Left lung (tissue), 14 donors: ENCODE data around the gene GLUD1. TPM values are rescaled to one million over a fixed set of nuclear protein-coding genes. Genes with fewer than 3 reads are reported as not detected.
"Not testable (repeated sequence)": the region's sequence is repeated elsewhere in the genome, so short reads cannot be mapped to it uniquely, and the experiment has no call there.

ENCODE experiments used
- ATAC-seq: fragments of 200-7000 bp; cut with Tn5 transposase; one replicate; pipeline ENCODE4 v1.9.1; 2020; ENCODE audit warnings: moderate library complexity
- DNase-seq, 4 donors: peaks; one replicate each; pipeline ENCODE4 v3.0.0-alpha.2; 2013 to 2020
- H3K27ac ChIP-seq, 2 donors: fragments of 200-600 bp; sonication (generic) in 1 of 2; one replicate each; pipeline versions ENCODE4 v1.5.0 to v1.8.0; 2020 to 2021
- H3K27me3 ChIP-seq, 2 donors: fragments of 200-600 bp; sonication (generic) in 1 of 2; one replicate each; pipeline versions ENCODE4 v1.5.0 to v1.8.0; 2020 to 2021
- H3K36me3 ChIP-seq, 2 donors: fragments of 200-600 bp; sonication (generic) in 1 of 2; one replicate each; pipeline versions ENCODE4 v1.5.0 to v1.8.0; 2020 to 2021
- H3K4me1 ChIP-seq, 2 donors: fragments of 200-600 bp; one replicate each; pipeline ENCODE4 v1.8.0; 2021
- H3K4me3 ChIP-seq, 2 donors: fragments of 200-600 bp; sonication (generic) in 1 of 2; one replicate each; pipeline versions ENCODE4 v1.5.0 to v1.8.0; 2020 to 2021; ENCODE audit warnings: mild to moderate bottlenecking in 1 of 2
- H3K9me3 ChIP-seq, 2 donors: fragments of 200-600 bp; sonication (generic) in 1 of 2; one replicate each; pipeline versions ENCODE4 v1.5.0 to v1.8.0; 2020 to 2021
- intact Hi-C, 2 donors: fragments of 100-400 bp; cut with DNase I; formaldehyde crosslinking; loops; one replicate each; pipeline versions ENCODE4 v1.11.2 to v1.14.2; 2022
- long read RNA-seq, 12 donors: library from polyadenylated mRNA in 2 of 12; unstranded in 2 of 12; transcript quantifications; one replicate each; pipeline ENCODE4 v2.0.0 and lab custom pipeline, GENCODE V29; 2019 to 2026
- polyA plus RNA-seq, 6 donors: library from polyadenylated mRNA; unstranded; fragments of 120-200 nt; gene quantifications; one replicate each; pipeline ENCODE4 v1.2.1, GENCODE V29; 2013; ENCODE audit not compliant: insufficient read length in 6 of 6
- total RNA-seq, 2 donors: library from RNA; stranded (reverse); fragmentation: NEBNext Ultra II Directional; extraction: Animal tissue kit (Norgen Biotek cat#: 25700); gene quantifications; one replicate each; pipeline ENCODE4 v1.2.1, GENCODE V29; 2021
- TF ChIP-seq, protein P1 (sequence below), 2 donors: fragments of 200-600 bp; sonication (generic) in 1 of 2; IDR thresholded peaks; one replicate each; pipeline versions ENCODE4 v1.5.0 to v1.8.0; 2021; ENCODE audit warnings: antibody characterized with exemption in 2 of 2
- donor health status: DM: no; HTN: yes; CAD: no.
- donor health status: DM: no; HTN: no; CAD: no.

GLUD1 gene
- 100 to 1,000 TPM in 1 of 2 donors, 10 to 100 TPM in 1; 92.2 to 126 TPM for total RNA-seq
- polyA plus RNA-seq: 10 to 100 TPM; 89.0 to 98.1 (median 95.3) TPM
- long read RNA-seq, donor 1, transcript GLUD1-202 (2 exons, 503 nt): minor isoform, 6 of 109 reads
- long read RNA-seq, donor 1, transcript GLUD1-201 (13 exons, 3,039 nt): major isoform, 17 of 109 reads
- long read RNA-seq, donor 1, partial matches to known transcripts: 86 of 109 reads
- long read RNA-seq, donor 1, other reads (novel, unspliced or antisense): 0 of 109 reads
- long read RNA-seq, donor 2, transcript GLUD1-201 (13 exons, 3,039 nt): major isoform, 19 of 56 reads
- long read RNA-seq, donor 2, partial matches to known transcripts: 29 of 56 reads
- long read RNA-seq, donor 2, other reads (novel, unspliced or antisense): 6 of 56 reads
- long read RNA-seq, donor 3, transcript GLUD1-201 (13 exons, 3,039 nt): major isoform, 17 of 19 reads
- long read RNA-seq, donor 3, partial matches to known transcripts: 0 of 19 reads
- long read RNA-seq, donor 3, other reads (novel, unspliced or antisense): 0 of 19 reads
- long read RNA-seq, donor 4, transcript GLUD1-201 (13 exons, 3,039 nt): major isoform, 15 of 23 reads
- long read RNA-seq, donor 4, partial matches to known transcripts: 2 of 23 reads
- long read RNA-seq, donor 4, other reads (novel, unspliced or antisense): 6 of 23 reads
- long read RNA-seq, donor 5, transcript GLUD1-201 (13 exons, 3,039 nt): major isoform, 22 of 106 reads
- long read RNA-seq, donor 5, partial matches to known transcripts: 83 of 106 reads
- long read RNA-seq, donor 5, other reads (novel, unspliced or antisense): 0 of 106 reads
- long read RNA-seq, donor 6, transcript GLUD1-201 (13 exons, 3,039 nt): major isoform, 15 of 40 reads
- long read RNA-seq, donor 6, partial matches to known transcripts: 25 of 40 reads
- long read RNA-seq, donor 6, other reads (novel, unspliced or antisense): 0 of 40 reads
- long read RNA-seq, donor 7, transcript GLUD1-201 (13 exons, 3,039 nt): major isoform, 5 of 10 reads
- long read RNA-seq, donor 7, partial matches to known transcripts: 5 of 10 reads
- long read RNA-seq, donor 7, other reads (novel, unspliced or antisense): 0 of 10 reads
- long read RNA-seq, donor 8, transcript GLUD1-201 (13 exons, 3,039 nt): major isoform, 23 of 47 reads
- long read RNA-seq, donor 8, partial matches to known transcripts: 23 of 47 reads
- long read RNA-seq, donor 8, other reads (novel, unspliced or antisense): 0 of 47 reads
- long read RNA-seq, donor 9: 0 reads
- long read RNA-seq, donor 10, transcript GLUD1-201 (13 exons, 3,039 nt): major isoform, 20 of 28 reads
- long read RNA-seq, donor 10, partial matches to known transcripts: 0 of 28 reads
- long read RNA-seq, donor 10, other reads (novel, unspliced or antisense): 8 of 28 reads
- long read RNA-seq, donor 11, transcript GLUD1-201 (13 exons, 3,039 nt): major isoform, 82 of 342 reads
- long read RNA-seq, donor 11, partial matches to known transcripts: 256 of 342 reads
- long read RNA-seq, donor 11, other reads (novel, unspliced or antisense): 0 of 342 reads
- long read RNA-seq, donor 12, transcript GLUD1-201 (13 exons, 3,039 nt): major isoform, 16 of 27 reads
- long read RNA-seq, donor 12, partial matches to known transcripts: 8 of 27 reads
- long read RNA-seq, donor 12, other reads (novel, unspliced or antisense): 0 of 27 reads

DNA sequence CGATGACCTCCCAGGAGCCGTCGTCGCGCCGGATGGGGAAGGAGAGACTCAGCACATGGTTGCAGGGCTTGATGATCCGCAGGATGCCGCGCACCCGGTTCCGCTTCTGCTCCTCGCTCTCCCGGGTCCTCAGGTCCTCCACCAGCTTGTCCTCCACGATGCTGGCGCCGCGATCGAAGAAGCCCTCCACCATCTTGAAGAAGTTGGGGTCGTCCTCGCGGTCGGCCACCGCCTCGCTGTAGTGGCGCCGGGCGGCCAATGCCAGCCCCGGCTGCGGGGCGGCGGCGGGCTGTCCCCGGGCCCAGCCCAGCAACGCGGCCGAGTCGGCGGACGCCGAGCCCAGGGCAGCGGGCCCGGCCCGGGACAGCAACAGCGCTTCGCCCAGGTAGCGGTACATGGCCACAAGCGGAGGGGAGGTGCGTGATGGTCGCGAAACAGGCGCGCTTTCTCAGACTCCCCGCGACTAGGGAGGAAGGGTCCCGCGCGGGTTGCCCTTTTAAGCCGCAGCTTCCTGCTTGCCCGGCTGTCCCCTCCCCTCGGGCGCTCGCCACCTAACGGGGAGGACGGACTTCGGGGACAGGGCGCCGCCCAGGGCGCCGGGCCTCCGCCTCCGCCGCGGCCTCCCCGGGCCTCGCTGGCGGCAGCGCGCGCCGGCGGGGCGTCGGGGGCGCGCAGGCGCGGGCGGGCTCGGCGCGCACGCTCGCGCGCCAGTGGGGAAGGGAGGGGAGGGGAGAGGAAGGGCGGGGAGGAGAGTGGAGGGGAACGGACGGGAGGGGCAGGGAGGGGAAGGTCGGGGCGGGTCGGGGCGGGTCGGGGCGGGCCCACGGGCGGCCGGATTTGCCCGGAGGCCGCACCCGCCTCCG lies at the start of gene GLUD1, which contains the start of gene SHLD2:
Gene GLUD1 (minus strand): TSS at position 471 of the 863 bp plus-strand sequence. CDS start 74 bp downstream, at position 397.
Gene SHLD2 (plus strand): TSS at position 834 of the 863 bp plus-strand sequence. CDS start 56,149 bp downstream, outside the sequence.
- intact Hi-C loops: no loop called here
- peak; percentile 79 for ATAC-seq
- TF ChIP-seq, protein P1, sequence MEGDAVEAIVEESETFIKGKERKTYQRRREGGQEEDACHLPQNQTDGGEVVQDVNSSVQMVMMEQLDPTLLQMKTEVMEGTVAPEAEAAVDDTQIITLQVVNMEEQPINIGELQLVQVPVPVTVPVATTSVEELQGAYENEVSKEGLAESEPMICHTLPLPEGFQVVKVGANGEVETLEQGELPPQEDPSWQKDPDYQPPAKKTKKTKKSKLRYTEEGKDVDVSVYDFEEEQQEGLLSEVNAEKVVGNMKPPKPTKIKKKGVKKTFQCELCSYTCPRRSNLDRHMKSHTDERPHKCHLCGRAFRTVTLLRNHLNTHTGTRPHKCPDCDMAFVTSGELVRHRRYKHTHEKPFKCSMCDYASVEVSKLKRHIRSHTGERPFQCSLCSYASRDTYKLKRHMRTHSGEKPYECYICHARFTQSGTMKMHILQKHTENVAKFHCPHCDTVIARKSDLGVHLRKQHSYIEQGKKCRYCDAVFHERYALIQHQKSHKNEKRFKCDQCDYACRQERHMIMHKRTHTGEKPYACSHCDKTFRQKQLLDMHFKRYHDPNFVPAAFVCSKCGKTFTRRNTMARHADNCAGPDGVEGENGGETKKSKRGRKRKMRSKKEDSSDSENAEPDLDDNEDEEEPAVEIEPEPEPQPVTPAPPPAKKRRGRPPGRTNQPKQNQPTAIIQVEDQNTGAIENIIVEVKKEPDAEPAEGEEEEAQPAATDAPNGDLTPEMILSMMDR (IDR thresholded peaks at IDR 0.05): peak in 1 of 2 donors; percentile 11

DNA sequence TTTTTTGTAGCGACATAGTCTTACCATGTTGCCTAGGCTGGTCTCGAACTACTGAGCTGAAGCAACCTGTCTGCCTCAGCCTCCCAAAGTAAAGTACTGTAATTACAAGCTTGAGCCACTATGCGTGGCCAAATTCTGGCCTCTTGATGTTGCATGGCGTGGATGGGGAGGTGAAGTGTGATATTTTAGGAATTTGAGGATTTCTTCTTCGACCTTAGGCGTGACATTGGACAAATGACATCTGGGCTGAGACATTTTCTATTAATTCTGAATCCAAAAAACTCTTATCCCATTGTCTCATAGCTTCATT lies 48.4 kb upstream of the GLUD1 start:
- ATAC-seq, H3K27me3 ChIP-seq, H3K9me3 ChIP-seq, H3K4me3 ChIP-seq, H3K4me1 ChIP-seq, H3K27ac ChIP-seq, H3K36me3 ChIP-seq, intact Hi-C loops: not testable (repeated sequence)
- peak in 2 of 4 donors; percentile 1 to 4 for DNase-seq

More for the DNA sequence above, at the start of gene GLUD1, which contains the start of gene SHLD2:
- Histone ChIP-seq H3K4me3 (peak within 1 kb of the TSS; percentile 69 to 73), H3K27me3 (no peaks in the 10 kb centered on the region), H3K4me1 (peaks cover 6 to 52% of the 10 kb centered on the region in 2 donors), H3K36me3 (peaks cover 0 to 17% of the 10 kb centered on the region in 2 donors), H3K9me3 (no peaks in the 10 kb centered on the region), H3K27ac (peak within 1 kb of the TSS; percentile 98)
- peak; percentile 90 to 99 (median 96) for DNase-seq

DNA sequence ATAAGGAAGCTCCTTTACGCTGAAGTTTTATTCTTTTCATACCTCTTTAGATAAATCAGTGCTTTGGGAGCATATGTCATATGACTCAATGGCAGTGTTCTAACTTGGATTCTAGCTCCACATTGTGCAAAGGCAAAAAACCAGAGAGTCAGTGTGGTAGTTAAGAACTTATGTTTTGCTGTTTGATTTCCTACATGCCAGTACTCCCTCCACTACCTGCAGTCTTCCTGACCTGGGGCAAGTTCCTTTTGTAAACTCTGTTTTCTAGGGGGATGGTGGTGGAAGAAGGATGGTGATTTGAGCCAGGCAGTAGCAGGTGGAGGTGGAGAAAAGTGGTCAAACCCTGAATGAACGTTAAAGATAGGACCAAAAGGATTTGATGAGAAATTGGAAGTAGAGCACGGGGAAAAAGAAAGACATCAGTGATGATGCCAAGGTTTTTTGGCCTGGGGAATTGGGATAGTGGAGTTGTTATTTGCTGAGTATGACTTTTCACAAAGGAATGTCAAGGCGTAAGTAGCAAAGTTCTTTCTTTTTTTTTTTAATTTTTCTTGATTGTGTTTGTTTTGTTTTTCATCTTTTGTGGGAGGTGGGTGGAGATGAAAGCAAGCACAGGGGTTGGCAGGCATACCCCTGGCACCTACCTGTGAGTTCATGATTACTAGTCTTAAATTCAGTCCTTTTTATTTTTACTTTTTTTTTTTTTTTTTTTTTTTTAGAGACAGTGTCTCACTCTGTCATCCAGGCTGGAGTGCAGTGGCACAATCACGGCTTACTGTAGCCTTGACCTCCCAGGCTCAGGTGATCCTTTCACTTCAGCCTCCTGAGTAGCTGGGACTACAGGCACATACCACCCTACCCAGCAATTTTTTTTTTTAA lies 47.8 kb upstream of the GLUD1 start:
- intact Hi-C loops, H3K27me3 ChIP-seq, H3K4me3 ChIP-seq, H3K9me3 ChIP-seq, H3K36me3 ChIP-seq, H3K4me1 ChIP-seq, H3K27ac ChIP-seq: not testable (repeated sequence)
- peak; percentile 75 for ATAC-seq
- peak in 2 of 4 donors; percentile 8 to 32 for DNase-seq

DNA sequence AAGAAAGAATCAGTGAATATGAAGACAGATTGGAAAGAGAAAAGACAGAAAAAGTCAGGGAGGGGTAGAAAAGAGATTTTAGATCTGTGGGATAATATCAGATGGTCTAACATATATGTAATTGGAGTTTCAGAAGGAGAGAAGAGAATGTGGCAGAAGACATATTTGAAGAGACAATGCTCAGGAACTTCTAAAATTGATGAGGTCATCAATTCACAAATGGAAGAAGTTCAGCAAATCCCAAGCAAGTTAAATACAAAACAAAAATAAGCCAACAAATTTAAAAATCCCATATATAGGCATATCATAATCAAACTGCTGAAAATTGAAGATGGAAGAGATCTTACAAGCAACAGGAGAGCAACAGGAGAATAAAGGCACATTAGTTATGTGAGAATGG lies 42.8 kb upstream of the GLUD1 start:
- H3K9me3 ChIP-seq: peaks cover 0 to 11% of the 10 kb centered on the region in 2 donors
- H3K36me3 ChIP-seq, H3K4me3 ChIP-seq, intact Hi-C loops, H3K4me1 ChIP-seq, DNase-seq, H3K27me3 ChIP-seq, H3K27ac ChIP-seq, ATAC-seq: not testable (repeated sequence)

DNA sequence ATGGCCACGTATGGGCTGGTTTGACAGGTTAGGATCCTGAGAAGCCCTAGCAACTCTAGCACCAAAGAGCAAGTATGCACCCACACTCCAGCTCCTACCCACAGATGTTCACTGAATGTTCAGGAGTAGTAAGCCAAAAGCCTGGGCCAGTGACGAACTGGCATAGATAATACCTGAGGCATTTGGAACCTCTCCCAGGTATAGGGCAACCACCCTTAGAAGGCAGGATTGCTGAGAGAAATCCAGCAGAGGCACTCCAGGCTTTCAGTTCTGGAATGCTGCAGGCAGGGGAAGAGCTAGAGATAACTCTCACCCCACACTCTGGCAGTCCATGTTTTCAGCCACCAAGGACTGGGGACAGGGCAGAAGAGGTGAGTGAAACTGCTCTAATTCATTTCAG lies 39.8 kb upstream of the GLUD1 start:
- H3K4me1 ChIP-seq, H3K27me3 ChIP-seq, intact Hi-C loops, H3K4me3 ChIP-seq, DNase-seq, H3K36me3 ChIP-seq, H3K27ac ChIP-seq, ATAC-seq: not testable (repeated sequence)
- peaks cover 0 to 11% of the 10 kb centered on the region in 2 donors for H3K9me3 ChIP-seq

DNA sequence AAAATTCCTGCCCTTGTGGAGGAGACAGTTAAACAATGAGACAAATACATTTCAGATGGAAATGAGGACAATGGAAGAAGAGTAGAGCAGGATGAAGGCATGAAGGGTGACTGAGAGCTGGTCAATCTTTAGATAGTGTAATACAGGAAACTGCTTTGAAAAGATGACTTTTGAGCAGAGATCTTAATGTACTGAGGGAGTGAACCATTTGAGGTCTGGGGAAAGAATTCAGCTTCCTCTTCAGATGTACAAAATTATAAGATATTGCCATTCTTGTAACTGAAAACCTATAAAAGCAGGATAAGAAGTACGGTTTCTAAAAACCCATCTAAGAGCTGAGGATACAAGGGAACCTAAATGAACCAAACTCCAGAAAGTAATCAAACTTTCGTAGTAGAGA lies 39.3 kb upstream of the GLUD1 start:
- H3K27me3 ChIP-seq, H3K4me3 ChIP-seq, H3K36me3 ChIP-seq, DNase-seq, H3K27ac ChIP-seq, ATAC-seq, intact Hi-C loops, H3K4me1 ChIP-seq: not testable (repeated sequence)
- peaks cover 0 to 11% of the 10 kb centered on the region in 2 donors for H3K9me3 ChIP-seq

DNA sequence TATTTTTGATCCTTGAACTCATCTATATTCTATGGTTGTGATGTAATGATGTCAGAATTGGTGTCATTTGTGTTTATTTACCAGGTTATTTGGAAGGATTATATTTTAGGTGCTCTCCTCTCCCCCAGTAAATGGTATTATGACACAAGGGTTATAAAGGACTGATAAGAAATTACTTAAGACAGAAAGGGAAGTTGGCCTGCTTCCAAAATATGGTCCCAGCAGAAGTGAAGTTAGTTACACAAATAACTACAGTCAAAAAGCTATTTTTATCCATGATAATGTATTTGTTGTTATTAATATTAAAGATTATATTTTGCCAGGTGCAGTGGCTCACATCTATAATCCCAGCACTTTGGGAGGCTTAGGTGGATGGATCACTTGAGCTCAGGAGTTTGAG lies 37.5 kb upstream of the GLUD1 start:
- H3K27me3 ChIP-seq, H3K9me3 ChIP-seq, H3K36me3 ChIP-seq, ATAC-seq, intact Hi-C loops, H3K4me3 ChIP-seq, H3K4me1 ChIP-seq, H3K27ac ChIP-seq: not testable (repeated sequence)
- peak in 1 of 4 donors; percentile 21 for DNase-seq

DNA sequence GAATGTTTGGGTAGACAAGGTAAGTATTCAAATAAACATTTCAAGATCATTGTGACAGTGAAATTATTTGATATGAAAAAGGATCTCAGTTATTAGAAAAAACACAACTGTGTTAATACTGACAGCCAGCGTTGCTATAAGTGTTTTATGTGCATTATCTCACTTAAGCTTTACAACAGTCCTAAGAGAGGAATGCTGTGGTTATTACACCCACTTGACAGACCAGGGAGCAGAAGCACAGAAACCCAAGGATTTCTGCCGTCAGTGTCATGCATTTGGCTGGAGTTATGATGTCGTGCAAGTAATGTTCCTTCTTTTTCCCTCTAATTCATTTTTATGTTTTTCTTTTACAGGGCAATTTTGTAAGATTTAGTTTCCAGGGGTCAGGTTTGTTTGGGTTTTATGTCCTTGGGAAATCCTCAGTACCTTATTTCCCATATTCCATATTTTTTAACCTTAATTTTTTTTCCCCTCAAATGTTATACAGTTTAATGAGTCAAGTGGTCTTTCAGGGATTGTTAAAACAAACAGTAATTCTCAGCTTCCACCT lies 33.0 kb upstream of the GLUD1 start:
- intact Hi-C loops, H3K27me3 ChIP-seq, H3K4me1 ChIP-seq, H3K4me3 ChIP-seq, H3K36me3 ChIP-seq, ATAC-seq, DNase-seq, H3K27ac ChIP-seq, H3K9me3 ChIP-seq: not testable (repeated sequence)

DNA sequence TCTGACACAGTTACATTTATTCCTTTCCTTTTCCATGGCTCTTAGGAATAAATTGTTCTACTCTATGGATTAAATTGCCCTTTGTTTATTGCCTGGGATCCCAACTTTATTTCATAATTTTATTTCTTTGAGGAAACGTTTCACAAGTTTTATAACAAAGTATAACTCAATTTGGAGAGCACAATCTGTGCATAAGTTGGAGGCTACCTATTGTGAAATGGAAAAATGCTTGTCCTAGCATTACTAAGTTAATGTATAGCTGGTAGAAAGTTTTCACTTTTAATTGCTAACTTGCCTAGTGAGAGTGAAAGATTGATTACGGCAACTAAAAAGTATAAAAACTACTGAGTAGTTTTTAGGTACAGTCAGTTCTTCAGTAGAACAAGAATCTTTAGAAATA lies 32.4 kb upstream of the GLUD1 start:
- H3K36me3 ChIP-seq, H3K27ac ChIP-seq, ATAC-seq, intact Hi-C loops, H3K4me1 ChIP-seq, H3K4me3 ChIP-seq, H3K9me3 ChIP-seq, H3K27me3 ChIP-seq, DNase-seq: not testable (repeated sequence)
